K562 (cell line): Measurements from ENCODE around the gene DCAF17. TPM values are rescaled to one million over a fixed set of nuclear protein-coding genes. Genes with fewer than 3 reads are reported as not detected.

ENCODE experiments used
- AFF4 ChIP-seq: sonication (generic); formaldehyde crosslinking; IDR thresholded peaks from 2 replicates; pipeline ENCODE4 v1.8.0; 2023; ENCODE audit warnings: mild to moderate bottlenecking, missing genetic modification reagents
- DPF2 ChIP-seq: fragments of 450-650 bp; IDR thresholded peaks from 2 replicates; pipeline ENCODE4 v1.6.1; 2016
- FOXJ3 ChIP-seq: sonication (generic); formaldehyde crosslinking; IDR thresholded peaks from 2 replicates; pipeline ENCODE4 v1.4.0; 2020; ENCODE audit warnings: mild to moderate bottlenecking, missing genetic modification reagents
- GATA2 ChIP-seq: sonication (generic); formaldehyde crosslinking; IDR thresholded peaks from 2 replicates; pipeline ENCODE4 v1.4.0; 2020; ENCODE audit warnings: mild to moderate bottlenecking, missing genetic modification reagents
- GTF2E2 ChIP-seq: fragments of 200-800 bp; sonication (Bioruptor generic); IDR thresholded peaks from 2 replicates; pipeline ENCODE4 v1.6.1; 2016; ENCODE audit warnings: missing genetic modification characterization, missing compliant biosample characterization
- MTA3 ChIP-seq: fragments of 450-650 bp; formaldehyde crosslinking; IDR thresholded peaks from 2 replicates; pipeline ENCODE4 v1.6.1; 2017; ENCODE audit warnings: mild to moderate bottlenecking, borderline replicate concordance
- NBN ChIP-seq: fragments of 450-650 bp; IDR thresholded peaks from 2 replicates; pipeline ENCODE4 v1.6.1; 2016; ENCODE audit warnings: low read depth, mild to moderate bottlenecking
- NCOR1 ChIP-seq: fragments of 450-650 bp; IDR thresholded peaks from 2 replicates; pipeline ENCODE4 v1.6.1; 2016; ENCODE audit warnings: mild to moderate bottlenecking, moderate library complexity
- NR2C1 ChIP-seq, 2 experiments: fragments of 450-650 bp; IDR thresholded peaks; 2 replicates each; pipeline ENCODE4 v1.6.1; 2017; ENCODE audit warnings: mild to moderate bottlenecking in 2 of 2, antibody characterized with exemption in 1 of 2, inconsistent platforms in 1 of 2, missing compliant biosample characterization in 1 of 2, missing genetic modification characterization in 1 of 2
- PHB2 ChIP-seq: fragments of 450-650 bp; IDR thresholded peaks from 2 replicates; pipeline ENCODE4 v1.6.1; 2017; ENCODE audit warnings: low read depth
- PML ChIP-seq: IDR thresholded peaks from 2 replicates; pipeline ENCODE4 v1.6.1; 2012; ENCODE audit warnings: low read length, inconsistent platforms
- POLR2G ChIP-seq: fragments of 200-400 bp; formaldehyde crosslinking; IDR thresholded peaks from 2 replicates; pipeline ENCODE4 v1.6.1; 2017; ENCODE audit warnings: low read depth, mild to moderate bottlenecking, antibody characterized with exemption, low read length, moderate library complexity
- RAD51 ChIP-seq: fragments of 450-650 bp; IDR thresholded peaks from 2 replicates; pipeline ENCODE4 v1.7.1; 2016; ENCODE audit warnings: low read depth, mild to moderate bottlenecking, borderline replicate concordance
- SAFB ChIP-seq: fragments of 200-400 bp; formaldehyde crosslinking; IDR thresholded peaks from 2 replicates; pipeline ENCODE4 v1.6.1; 2017; ENCODE audit warnings: low read depth, low read length, borderline replicate concordance
- SIN3A ChIP-seq, 2 experiments: fragments of 150-350 bp in 1 of 2; IDR thresholded peaks; 2 replicates each; pipeline ENCODE4 v1.6.1; 2011 to 2016; ENCODE audit warnings: borderline replicate concordance in 2 of 2, low read depth in 2 of 2, low read length in 2 of 2, mild to moderate bottlenecking in 2 of 2, moderate library complexity in 2 of 2; ENCODE audit not compliant: control insufficient read depth in 1 of 2
- SRSF3 ChIP-seq: fragments of 200-400 bp; formaldehyde crosslinking; IDR thresholded peaks from 2 replicates; pipeline ENCODE4 v1.6.1; 2016; ENCODE audit warnings: mild to moderate bottlenecking, low read length, moderate library complexity; ENCODE audit not compliant: insufficient read depth
- THRAP3 ChIP-seq: fragments of 450-650 bp; IDR thresholded peaks from 2 replicates; pipeline ENCODE4 v1.6.1; 2016; ENCODE audit warnings: mild to moderate bottlenecking, inconsistent platforms, borderline replicate concordance
- XRCC3 ChIP-seq: fragments of 450-650 bp; IDR thresholded peaks from 2 replicates; pipeline ENCODE4 v1.6.1; 2017; ENCODE audit warnings: mild to moderate bottlenecking, moderate library complexity
- ZBTB43 ChIP-seq: sonication (generic); formaldehyde crosslinking; IDR thresholded peaks from 2 replicates; pipeline ENCODE4 v1.8.0; 2023; ENCODE audit warnings: mild to moderate bottlenecking, missing genetic modification reagents
- ZNF197 ChIP-seq: fragments of 200-800 bp; sonication (Bioruptor generic); IDR thresholded peaks from 2 replicates; pipeline ENCODE4 v1.6.1; 2016; ENCODE audit warnings: low read depth, missing genetic modification characterization, missing compliant biosample characterization
- ZNF24 ChIP-seq: fragments of 450-650 bp; IDR thresholded peaks from 2 replicates; pipeline ENCODE4 v1.6.1; 2016
- ZNF316 ChIP-seq: fragments of 450-650 bp; IDR thresholded peaks from 2 replicates; pipeline ENCODE4 v1.6.1; 2016
- ZNF639 ChIP-seq, 2 experiments: fragments of 200-800 bp in 1 of 2; sonication (Bioruptor generic) in 1 of 2; sonication (generic) in 1 of 2; formaldehyde crosslinking in 1 of 2; IDR thresholded peaks in 1 of 2; conservative IDR thresholded peaks in 1 of 2; 2 replicates each; pipeline versions ENCODE4 v1.5.0 to v1.6.1; 2016 to 2020; ENCODE audit warnings: missing compliant biosample characterization in 1 of 2, missing genetic modification characterization in 1 of 2, missing genetic modification reagents in 1 of 2
- polyA plus RNA-seq, 8 experiments: library from polyadenylated mRNA; depleted of rRNA in 4 of 8; stranded (reverse) in 5 of 8; unstranded in 3 of 8; fragments of >200 nt; fragmentation: Nextera tagmentation in 2 of 8; fragmentation: Illumina TruSeq in 1 of 8; extraction: Ambion mirVana in 2 of 8; extraction: Trizol in 1 of 8; gene quantifications; 2 replicates each; pipeline versions ENCODE4 v1.2.1 to v1.2.3, GENCODE V29; 2011 to 2014; ENCODE audit warnings: inconsistent platforms in 1 of 8, missing spikeins in 1 of 8
- total RNA-seq, 7 experiments: library from RNA; depleted of rRNA in 6 of 7; stranded (reverse); fragments of >200 nt in 6 of 7; fragmentation: Illumina TruSeq in 2 of 7; extraction: Trizol in 2 of 7; gene quantifications; 2 replicates each; pipeline versions ENCODE4 v1.2.1 to v1.2.3, GENCODE V29; 2011 to 2021; ENCODE audit warnings: low replicate concordance in 1 of 7

DCAF17 gene
- total and polyA plus RNA-seq, 9 of the 15 experiments (the other 6 are each of a cell fraction or from before 2014, with no cell fraction given): 10.0 to 38.5 (median 27.1) TPM

GRCh38 chr2:171521361-171522051, 87.5 kb downstream of the DCAF17 start (continued):
- 0 out of 2 replicates have a peak, but pooled peaks have one; percentile 15 for TF ChIP-seq GATA2 (CRISPR knock-in tag)
- no peak for TF ChIP-seq PHB2
- TF ChIP-seq ZBTB43: no peak
- TF ChIP-seq SIN3A (IDR thresholded peaks at IDR 0.05; ENCODE audit: borderline replicate concordance in 2 of 2, control insufficient read depth in 1 of 2, low read depth in 2 of 2, low read length in 2 of 2): no peak
- TF ChIP-seq ZNF639 (CRISPR knock-in tag; conservative IDR thresholded peaks at IDR 0.05 in 1 of 2, IDR thresholded peaks at IDR 0.05 in 1 of 2): peak in 1 of 2 experiments; percentile 49; a peak in 2 of 4 replicates
- no peak for TF ChIP-seq NBN
- TF ChIP-seq NR2C1 (IDR thresholded peaks at IDR 0.05): no peak
- TF ChIP-seq NR2C1 (tag; IDR thresholded peaks at IDR 0.05): no peak
- TF ChIP-seq DPF2: no peak; the same call in 1 of the 2 replicates
- TF ChIP-seq SAFB: no peak
- TF ChIP-seq ZNF316: no peak
- TF ChIP-seq PML: no peak; the same call in 1 of the 2 replicates
- TF ChIP-seq RAD51: no peak
- TF ChIP-seq MTA3: no peak
- TF ChIP-seq THRAP3: no peak
- no peak for TF ChIP-seq POLR2G
- no peak; the same call in 1 of the 2 replicates for TF ChIP-seq ZNF197 (CRISPR knock-in tag)
- TF ChIP-seq NCOR1: no peak
- no peak for TF ChIP-seq FOXJ3 (CRISPR knock-in tag)
- TF ChIP-seq SRSF3: no peak
- no peak for TF ChIP-seq ZNF24
- no peak for TF ChIP-seq GTF2E2 (tag)
- TF ChIP-seq AFF4 (CRISPR knock-in tag): 0 out of 2 replicates have a peak, but pooled peaks have one; percentile 19
- TF ChIP-seq XRCC3: no peak
